Lower lobe of right lung (tissue), 2 donors: ENCODE data around the gene TAMALIN. TPM values are rescaled to one million over a fixed set of nuclear protein-coding genes. Genes with fewer than 3 reads are reported as not detected.
"Not testable (repeated sequence)": the region's sequence is repeated elsewhere in the genome, so short reads cannot be mapped to it uniquely, and the experiment has no call there.

ENCODE experiments used
- ATAC-seq, 2 donors: fragments of 200-7000 bp; cut with Tn5 transposase; one replicate each; pipeline ENCODE4 v1.9.1; 2020 to 2022; ENCODE audit warnings: mild to moderate bottlenecking in 2 of 2, moderate library complexity in 2 of 2
- DNase-seq: peaks from one replicate; pipeline ENCODE4 v3.0.0-alpha.2; 2020
- H3K27ac ChIP-seq: fragments of 200-600 bp; one replicate; pipeline ENCODE4 v1.8.0; 2022
- H3K27me3 ChIP-seq: fragments of 200-600 bp; one replicate; pipeline ENCODE4 v1.8.0; 2022; ENCODE audit warnings: low read depth
- H3K36me3 ChIP-seq: fragments of 200-600 bp; one replicate; pipeline ENCODE4 v1.8.0; 2022; ENCODE audit warnings: mild to moderate bottlenecking
- H3K4me1 ChIP-seq: fragments of 200-600 bp; one replicate; pipeline ENCODE4 v1.8.0; 2022
- H3K4me3 ChIP-seq: fragments of 200-600 bp; one replicate; pipeline ENCODE4 v1.8.0; 2022; ENCODE audit warnings: mild to moderate bottlenecking
- H3K9me3 ChIP-seq: fragments of 200-600 bp; one replicate; pipeline ENCODE4 v1.8.0; 2022
- intact Hi-C: fragments of 100-400 bp; cut with DNase I; formaldehyde crosslinking; loops from one replicate; pipeline ENCODE4 v1.11.0; 2022
- total RNA-seq: library from RNA; stranded (reverse); fragmentation: NEBNext Ultra II Directional; extraction: Animal tissue kit (Norgen Biotek cat#: 25700); gene quantifications from one replicate; pipeline ENCODE4 v1.2.1, GENCODE V29; 2021
- TF ChIP-seq, protein P1 (sequence below): fragments of 200-600 bp; IDR thresholded peaks from one replicate; pipeline ENCODE4 v1.8.0; 2022; ENCODE audit warnings: antibody characterized with exemption, mild to moderate bottlenecking
- donor health status: DM: no; HTN: yes; CAD: no; lungs with severe emphysema.

TAMALIN gene
- total RNA-seq, 1 donor from 2014 or later, result 85.5 TPM

DNA sequence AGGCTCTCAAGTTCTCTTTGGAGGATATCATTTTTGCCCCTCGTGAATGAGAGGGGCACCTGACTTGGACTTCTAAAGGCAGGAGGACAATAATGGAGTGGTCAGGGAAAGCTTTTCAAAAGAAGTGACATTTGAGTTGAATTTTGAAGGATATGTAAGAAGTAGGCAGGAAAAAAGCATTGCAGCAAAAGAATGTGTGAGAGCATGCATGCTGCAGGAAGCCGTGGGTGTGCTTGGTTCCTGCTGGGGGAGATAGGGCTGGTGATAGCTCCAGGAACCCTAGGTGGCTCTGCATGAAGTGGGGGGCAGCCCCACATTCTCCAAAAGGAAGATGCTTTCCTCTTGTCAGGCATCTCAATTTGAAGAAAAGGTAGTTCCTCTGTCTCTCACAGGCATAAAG, 32.1 kb upstream of the TAMALIN start:
- no peak for ATAC-seq
- TF ChIP-seq, protein P1, sequence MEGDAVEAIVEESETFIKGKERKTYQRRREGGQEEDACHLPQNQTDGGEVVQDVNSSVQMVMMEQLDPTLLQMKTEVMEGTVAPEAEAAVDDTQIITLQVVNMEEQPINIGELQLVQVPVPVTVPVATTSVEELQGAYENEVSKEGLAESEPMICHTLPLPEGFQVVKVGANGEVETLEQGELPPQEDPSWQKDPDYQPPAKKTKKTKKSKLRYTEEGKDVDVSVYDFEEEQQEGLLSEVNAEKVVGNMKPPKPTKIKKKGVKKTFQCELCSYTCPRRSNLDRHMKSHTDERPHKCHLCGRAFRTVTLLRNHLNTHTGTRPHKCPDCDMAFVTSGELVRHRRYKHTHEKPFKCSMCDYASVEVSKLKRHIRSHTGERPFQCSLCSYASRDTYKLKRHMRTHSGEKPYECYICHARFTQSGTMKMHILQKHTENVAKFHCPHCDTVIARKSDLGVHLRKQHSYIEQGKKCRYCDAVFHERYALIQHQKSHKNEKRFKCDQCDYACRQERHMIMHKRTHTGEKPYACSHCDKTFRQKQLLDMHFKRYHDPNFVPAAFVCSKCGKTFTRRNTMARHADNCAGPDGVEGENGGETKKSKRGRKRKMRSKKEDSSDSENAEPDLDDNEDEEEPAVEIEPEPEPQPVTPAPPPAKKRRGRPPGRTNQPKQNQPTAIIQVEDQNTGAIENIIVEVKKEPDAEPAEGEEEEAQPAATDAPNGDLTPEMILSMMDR, result no peak
- Histone ChIP-seq H3K36me3 (peaks cover 41% of the 10 kb centered on the region), H3K27ac (no peak overlapping the region), H3K9me3 (no peaks in the 10 kb centered on the region), H3K4me3 (no peak overlapping the region), H3K4me1 (peaks cover 83% of the 10 kb centered on the region), H3K27me3 (no peaks in the 10 kb centered on the region)
- no peak for DNase-seq
- intact Hi-C loops, result no loop called here

DNA sequence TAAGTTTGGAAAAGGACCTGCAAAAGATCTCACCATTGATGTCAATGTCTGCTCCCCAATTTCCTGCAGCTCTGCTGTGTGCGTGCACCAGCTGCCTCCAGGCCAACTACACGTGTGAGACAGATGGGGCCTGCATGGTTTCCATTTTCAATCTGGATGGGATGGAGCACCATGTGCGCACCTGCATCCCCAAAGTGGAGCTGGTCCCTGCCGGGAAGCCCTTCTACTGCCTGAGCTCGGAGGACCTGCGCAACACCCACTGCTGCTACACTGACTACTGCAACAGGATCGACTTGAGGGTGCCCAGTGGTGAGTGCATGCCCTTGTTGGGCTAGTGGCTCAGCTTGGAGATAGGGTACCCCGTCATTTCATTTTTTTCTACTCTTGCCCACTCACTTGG, 31.6 kb upstream of the TAMALIN start:
- intact Hi-C loops, result no loop called here
- Histone ChIP-seq H3K4me3 (no peak overlapping the region), H3K4me1 (peaks cover 83% of the 10 kb centered on the region)

DNA sequence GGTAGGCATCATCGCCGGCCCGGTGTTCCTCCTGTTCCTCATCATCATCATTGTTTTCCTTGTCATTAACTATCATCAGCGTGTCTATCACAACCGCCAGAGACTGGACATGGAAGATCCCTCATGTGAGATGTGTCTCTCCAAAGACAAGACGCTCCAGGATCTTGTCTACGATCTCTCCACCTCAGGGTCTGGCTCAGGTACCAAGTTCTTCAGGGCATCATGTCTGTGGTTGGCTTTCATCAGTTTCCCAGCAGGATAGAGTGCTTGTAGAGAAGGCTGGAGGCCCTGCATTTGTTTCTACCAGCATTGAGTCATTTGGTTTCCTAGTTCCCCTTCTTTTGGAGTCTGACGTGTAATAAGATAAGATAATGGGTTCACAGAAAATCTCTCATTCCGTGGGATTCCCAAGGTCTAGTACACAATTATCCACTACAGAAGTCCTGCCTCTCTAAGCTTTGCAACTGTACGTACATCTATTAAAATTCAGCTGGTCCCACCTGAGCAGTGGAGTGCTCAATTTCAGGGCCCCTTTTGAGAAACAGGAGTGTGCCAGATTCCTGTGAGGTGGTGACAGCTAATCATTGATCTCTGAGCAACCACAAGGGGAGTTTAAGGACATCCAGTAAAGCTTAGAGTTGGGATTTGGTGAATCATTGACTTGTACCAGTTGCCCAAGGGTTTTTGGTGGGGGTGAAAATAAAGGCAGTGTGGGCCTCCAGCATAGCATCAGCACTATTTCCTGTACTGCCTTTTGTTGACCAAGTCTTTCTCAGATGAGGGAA, 30.2 kb upstream of the TAMALIN start:
- DNase-seq (no peak), ATAC-seq (peak in 1 of 2 donors; percentile 13)
- Histone ChIP-seq H3K9me3 (no peaks in the 10 kb centered on the region), H3K36me3 (peaks cover 54% of the 10 kb centered on the region), H3K27ac (peak overlapping the region; percentile 33), H3K27me3 (no peaks in the 10 kb centered on the region), H3K4me1 (peaks cover 77% of the 10 kb centered on the region), H3K4me3 (no peak overlapping the region)
- intact Hi-C loops, result no loop called here
- TF ChIP-seq, protein P1, result no peak

More for the DNA sequence above, 31.6 kb upstream of the TAMALIN start:
- Histone ChIP-seq H3K27ac (no peak overlapping the region), H3K27me3 (no peaks in the 10 kb centered on the region), H3K9me3 (no peaks in the 10 kb centered on the region), H3K36me3 (peaks cover 42% of the 10 kb centered on the region)
- ATAC-seq (no peak), DNase-seq (no peak)
- TF ChIP-seq, protein P1, result no peak

DNA sequence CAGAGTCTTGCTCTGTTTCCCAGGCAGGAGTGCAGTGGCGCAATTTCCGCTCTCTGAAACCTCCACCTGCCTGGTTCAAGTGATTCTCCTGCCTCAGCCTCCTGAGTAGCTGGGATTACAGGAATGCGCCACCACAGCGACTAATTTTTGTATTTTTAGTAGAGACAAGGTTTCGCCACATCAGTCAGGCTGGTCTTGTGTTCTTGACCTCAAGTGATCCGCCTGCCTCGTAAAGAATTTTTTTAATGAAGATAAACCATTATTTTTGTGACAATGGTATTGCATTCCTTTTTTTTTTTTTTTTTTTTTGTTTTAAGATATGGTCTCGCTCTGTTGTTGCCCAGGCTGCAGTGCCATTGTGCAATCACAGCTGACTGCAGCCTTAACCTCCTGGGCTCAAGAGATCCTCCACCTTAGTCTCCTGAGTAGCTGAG, 29.4 kb upstream of the TAMALIN start:
- Histone ChIP-seq H3K9me3 (no peaks in the 10 kb centered on the region), H3K27ac (peak overlapping the region; percentile 33), H3K4me1 (peaks cover 69% of the 10 kb centered on the region), H3K4me3 (no peak overlapping the region), H3K36me3 (peaks cover 61% of the 10 kb centered on the region), H3K27me3 (no peaks in the 10 kb centered on the region)
- TF ChIP-seq, protein P1, result no peak
- DNase-seq, result no peak
- intact Hi-C loops, result no loop called here
- no peak for ATAC-seq

DNA sequence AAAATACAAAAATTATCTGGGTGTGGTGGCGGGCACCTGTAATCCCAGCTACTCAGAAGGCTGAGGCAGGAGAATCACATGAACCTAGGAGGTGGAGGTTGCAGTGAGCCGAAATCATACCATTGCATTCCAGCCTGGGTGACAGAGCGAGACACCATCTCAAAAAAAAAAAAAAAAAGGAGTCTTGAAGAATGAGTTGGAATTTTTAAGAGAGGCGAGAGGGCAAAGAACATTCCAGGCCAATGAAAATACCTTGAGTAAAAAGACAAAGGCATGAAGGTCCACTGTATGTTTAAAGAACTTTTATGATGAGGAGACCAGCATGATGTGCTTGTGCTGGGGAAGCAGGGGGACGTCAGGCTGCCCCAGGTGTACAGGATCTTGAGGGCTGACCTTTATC, 27.4 kb upstream of the TAMALIN start:
- not testable (repeated sequence) for ATAC-seq
- H3K36me3 ChIP-seq, result peaks cover 81% of the 10 kb centered on the region

More for the DNA sequence above, 27.4 kb upstream of the TAMALIN start:
- H3K27ac ChIP-seq, H3K27me3 ChIP-seq, H3K4me3 ChIP-seq, H3K9me3 ChIP-seq, intact Hi-C loops, DNase-seq: not testable (repeated sequence)
- H3K4me1 ChIP-seq, result peaks cover 50% of the 10 kb centered on the region
